Stimulated activated CD4-positive, alpha-beta T cell treated with anti-CD3 and anti-CD28 coated beads, Interleukin-12 subunit alpha, Interleukin-12 subunit beta, amount 100 ng/mL, for 48 hours (primary cell): ENCODE results near the gene NOTCH1.

ENCODE experiments used
- DNase-seq, 3 donors: peaks; one replicate each; pipeline ENCODE4 v3.0.0-alpha.2; 2020; ENCODE audit warnings: low read depth in 2 of 3, low spot score in 1 of 3

NOTCH1 gene

DNA sequence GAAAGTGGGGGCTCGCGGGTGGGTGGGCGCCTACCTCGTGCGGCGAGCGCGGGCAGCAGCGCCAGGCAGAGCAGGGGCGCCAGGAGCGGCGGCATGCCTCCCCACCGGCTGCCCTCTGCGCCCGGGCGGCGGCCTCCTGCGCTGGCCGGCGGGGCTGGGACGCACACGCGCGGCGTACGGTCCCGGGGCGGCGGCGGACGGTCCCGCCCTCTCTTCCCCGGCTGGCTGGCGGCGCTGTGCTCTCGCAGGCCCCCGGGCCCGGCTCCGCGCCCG is 220 bp downstream of the NOTCH1 start:
- DNase-seq: no peak

- peak; percentile 39 to 61 (median 46) for DNase-seq
Measured at GRCh38 chr9:136544964-136545691, 720 bp downstream of the NOTCH1 start.

DNA sequence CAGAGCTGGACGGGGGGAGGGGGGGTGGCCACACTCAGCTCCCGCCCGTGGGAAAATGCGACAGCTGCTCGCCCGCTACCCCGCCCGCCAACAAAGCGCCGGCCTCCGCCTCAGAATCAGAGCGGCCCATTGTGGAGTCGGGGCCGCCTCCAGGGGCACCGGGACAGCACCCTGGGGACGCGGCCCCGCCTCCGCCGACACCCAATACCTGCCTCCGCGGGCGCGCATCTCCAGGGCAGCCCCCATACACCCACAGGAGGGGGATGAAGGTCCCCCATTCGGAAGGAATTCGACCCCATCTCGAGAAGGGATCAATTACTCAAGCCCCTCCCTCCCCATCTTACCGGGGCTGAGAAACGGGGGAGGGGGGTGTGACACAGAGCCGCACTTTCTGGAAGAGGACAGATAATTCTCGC is 1.3 kb downstream of the NOTCH1 start:
- peak; percentile 32 to 58 (median 48) for DNase-seq

- DNase-seq: no peak
Measured at GRCh38 chr9:136543830-136544547, 1.9 kb downstream of the NOTCH1 start.

DNA sequence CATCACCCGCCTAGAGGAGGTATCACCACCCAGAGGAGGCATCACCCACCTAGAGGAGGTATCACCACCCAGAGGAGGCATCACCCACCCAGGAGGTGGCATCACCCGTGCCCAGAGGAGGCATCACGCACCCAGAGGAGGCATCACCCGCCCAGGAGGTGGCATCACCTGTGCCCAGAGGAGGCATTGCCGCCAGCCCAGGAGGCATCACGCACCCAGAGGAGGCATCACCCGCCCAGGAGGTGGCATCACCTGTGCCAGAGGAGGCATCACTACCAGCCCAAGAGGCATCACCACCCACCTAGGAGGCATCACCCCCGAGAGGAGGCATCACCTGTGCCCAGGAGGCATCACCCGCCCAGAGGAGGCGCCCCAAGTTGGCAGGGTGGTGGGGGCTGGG is 2.6 kb downstream of the NOTCH1 start:
- no peak for DNase-seq

- no peak for DNase-seq
Measured at GRCh38 chr9:136542241-136543040, 3.4 kb downstream of the NOTCH1 start.

- no peak for DNase-seq
Measured at GRCh38 chr9:136541709-136542108, 4.1 kb downstream of the NOTCH1 start.

DNA sequence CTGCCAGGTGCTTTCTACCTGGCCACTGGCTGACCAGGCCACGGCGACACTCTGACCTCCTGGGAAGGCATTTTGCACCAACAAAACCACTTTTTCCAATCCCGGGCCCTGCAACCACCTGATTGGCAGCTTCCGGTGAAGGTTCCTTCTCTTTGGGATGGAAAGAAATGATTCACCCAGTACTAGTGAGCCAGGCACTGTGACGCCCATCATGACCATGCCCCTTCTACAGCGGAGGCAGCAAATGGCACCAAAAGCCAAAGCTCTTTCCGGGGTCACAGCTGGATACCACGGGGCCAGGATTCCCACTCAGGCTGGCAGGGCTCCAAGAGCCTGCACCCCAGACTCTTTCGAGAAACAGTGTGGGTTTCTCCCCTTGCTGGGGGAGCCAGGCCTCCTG is 4.7 kb downstream of the NOTCH1 start:
- DNase-seq: no peak

- peak; percentile 90 to 97 (median 96) for DNase-seq
Measured at GRCh38 chr9:136539427-136540421, 6.1 kb downstream of the NOTCH1 start.

DNA sequence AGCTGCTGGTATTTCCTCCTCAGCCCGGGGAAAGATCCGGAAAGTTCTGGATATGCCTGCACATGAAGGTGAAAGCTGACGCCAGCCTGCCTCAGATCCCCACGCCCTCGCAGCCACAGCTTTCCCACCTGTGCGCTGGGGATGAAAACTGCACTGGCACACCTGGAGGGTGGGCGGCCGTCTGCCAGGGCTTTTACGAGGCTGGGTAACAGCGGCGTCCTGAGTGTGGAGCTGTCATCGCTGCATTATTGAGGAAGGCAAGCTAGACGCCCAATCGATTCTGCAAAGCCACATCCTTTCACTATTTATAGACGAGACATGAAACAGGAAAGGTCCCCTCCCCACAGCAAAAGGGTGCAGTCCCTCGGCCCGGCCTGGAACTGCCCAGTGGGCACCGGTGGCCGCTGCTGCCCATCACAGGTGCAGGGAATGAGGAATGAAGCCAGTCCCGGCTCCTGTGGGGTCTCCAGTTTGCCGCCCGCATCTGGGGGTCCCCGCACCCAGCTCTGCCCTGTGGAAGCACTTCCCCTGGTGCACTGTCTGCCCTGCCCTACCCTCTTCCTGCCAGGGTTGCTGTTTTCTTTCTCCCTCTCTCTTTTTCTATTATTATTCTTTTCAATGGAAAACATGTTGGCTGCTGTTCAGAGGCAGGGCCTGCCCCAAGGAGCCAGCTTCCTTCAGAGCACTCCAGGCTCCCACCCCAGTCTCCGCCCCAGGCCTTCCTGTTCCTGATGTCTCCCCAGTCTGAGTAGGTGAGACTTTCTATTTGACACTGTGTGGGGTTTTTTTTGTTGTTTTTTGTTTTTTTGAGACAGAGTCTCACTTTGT is 7.0 kb downstream of the NOTCH1 start:
- DNase-seq: peak; percentile 63 to 74 (median 74)

GRCh38 chr9:136537896-136538598 is 7.8 kb downstream of the NOTCH1 start:
- no peak for DNase-seq

DNA sequence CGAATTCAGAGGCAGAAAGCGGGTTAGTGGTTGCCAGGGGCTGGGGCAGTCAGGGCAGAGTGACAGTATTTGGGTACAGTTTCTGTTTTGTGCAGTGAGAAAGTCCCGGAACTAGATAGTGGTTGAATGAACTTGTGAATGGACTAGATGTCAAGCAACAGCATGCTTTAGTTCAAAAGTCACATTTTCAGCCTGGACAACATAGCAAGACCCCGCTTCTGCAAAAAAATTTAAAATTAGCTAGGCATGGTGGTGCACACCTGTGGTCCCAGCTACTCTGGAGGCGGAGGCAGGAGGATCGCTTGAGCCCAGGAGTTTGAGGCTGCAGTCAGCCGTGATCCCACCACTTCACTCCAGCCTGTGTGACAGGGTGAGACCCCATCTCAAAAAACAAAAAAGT is 8.4 kb downstream of the NOTCH1 start:
- no peak for DNase-seq

GRCh38 chr9:136536721-136537241 is 9.1 kb downstream of the NOTCH1 start:
- DNase-seq: no peak

DNA sequence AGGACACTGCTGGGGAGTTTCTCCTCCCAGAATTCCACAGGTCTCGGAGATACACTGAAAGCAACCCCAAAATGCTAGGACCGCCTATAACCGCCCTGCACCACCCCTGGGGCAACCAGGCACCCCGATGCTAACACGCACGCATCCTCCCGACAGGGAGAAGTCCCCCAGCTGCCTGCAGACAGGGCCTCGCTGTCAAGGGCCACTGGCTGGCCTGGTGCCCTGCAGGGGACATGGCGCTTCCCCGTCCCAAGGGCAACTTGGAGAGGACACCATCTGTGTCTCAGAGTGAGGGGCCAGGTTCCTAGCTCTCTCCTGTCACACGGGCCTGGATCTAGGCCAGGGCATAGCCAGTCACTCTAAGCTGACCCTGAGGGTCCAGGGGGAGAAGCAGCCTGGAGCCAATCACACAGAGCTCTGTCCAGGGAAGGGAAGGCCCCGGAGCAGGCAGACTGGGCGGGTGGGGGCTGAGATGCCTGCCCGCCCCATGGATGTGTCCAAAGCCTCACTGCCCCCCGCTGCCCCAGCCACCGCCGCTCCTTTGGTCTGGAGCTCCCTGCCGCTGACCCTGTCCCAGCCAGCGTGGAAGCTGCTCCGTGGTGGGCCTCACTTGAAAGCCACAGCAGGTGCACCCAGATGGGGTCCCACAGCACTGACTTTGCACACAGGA is 9.7 kb downstream of the NOTCH1 start:
- no peak for DNase-seq

DNA sequence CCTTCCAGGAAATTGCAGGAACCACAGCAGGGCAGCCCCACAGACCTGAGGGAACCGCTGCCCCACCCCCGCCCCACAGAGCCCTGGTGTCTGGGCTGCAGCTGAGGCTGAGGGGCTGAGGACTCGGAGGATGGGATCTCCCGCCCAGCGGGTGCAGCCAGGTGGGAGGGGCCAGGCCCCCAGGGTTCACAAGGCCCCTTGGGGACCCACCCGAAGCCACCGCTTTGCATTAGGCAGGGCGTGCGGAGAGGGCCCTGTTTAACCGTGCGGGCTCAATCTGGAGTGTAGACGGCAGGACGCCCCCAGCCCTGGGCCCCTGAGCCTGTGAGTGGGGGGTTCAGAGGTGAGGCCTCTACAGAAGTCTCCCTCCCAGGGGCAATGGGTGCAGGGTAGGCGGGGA is 10.8 kb downstream of the NOTCH1 start:
- DNase-seq: no peak

DNA sequence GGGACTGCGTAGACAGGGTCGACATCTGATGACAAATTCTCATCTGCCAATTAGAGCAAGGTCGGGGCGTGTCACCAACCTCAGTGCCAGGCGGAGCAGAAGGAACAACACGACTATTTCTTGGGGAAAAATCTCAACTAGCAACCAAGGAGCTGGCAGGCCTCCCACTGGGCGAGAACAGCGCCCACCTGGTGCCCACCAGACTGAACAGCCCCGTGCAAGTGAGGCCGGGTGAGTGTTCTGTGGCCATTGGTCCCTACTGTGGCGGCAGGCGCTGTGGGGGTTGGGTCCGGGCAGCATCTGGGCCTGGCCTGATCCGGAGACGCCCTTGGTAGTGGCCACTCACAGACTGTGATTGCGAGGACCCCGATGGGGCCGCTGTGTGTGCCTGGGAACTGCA is 11.5 kb downstream of the NOTCH1 start:
- no peak for DNase-seq

DNA sequence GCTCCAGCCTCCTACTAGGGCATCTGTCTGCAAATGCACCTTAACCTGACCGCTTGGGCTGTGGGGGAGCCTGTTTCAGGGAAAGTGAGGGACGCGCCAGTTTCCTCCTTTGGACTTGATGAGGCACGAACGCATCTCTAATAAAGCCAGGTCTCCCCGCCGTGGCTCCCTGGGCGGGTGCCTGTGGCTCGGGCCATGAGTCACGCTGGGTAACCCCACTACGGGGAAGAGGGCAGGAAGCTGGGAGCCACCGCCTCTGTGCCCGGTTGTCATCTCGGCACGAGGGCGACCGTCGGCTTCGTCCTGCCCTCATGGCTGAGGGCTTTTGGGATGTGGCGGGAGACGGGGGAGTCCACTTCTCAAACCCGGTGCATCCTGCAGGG is 12.1 kb downstream of the NOTCH1 start:
- peak; percentile 64 to 78 (median 76) for DNase-seq
